ENCODE data around the gene WDR45.

GRCh38 chrX:49063715-49064114 lies 16.0 kb downstream of the WDR45 start:
- TF ChIP-seq CTCF (IDR thresholded peaks at IDR 0.05) (no peak), POLR2A (IDR thresholded peaks at IDR 0.05) (no peak)

All from uterus (tissue), 2 donors.